Breast epithelium (tissue), 4 donors: ENCODE measurements around the gene SDR39U1. TPM values are rescaled to one million over a fixed set of nuclear protein-coding genes. Genes with fewer than 3 reads are reported as not detected.

Source experiments
- DNase-seq, 2 donors: peaks; one replicate each; pipeline ENCODE4 v3.0.0-alpha.2; 2019; ENCODE audit warnings: low spot score in 2 of 2
- H3K27ac ChIP-seq, 2 donors: fragments of 200-600 bp; sonication (generic) in 1 of 2; one replicate each; pipeline ENCODE4 v1.5.1; 2016 to 2019; ENCODE audit warnings: mild to moderate bottlenecking in 1 of 2
- H3K27me3 ChIP-seq, 2 donors: fragments of 200-600 bp; sonication (generic) in 1 of 2; one replicate each; pipeline versions ENCODE4 v1.5.1 to v1.6.0; 2017 to 2019; ENCODE audit warnings: control low read depth in 1 of 2, mild to moderate bottlenecking in 1 of 2
- H3K36me3 ChIP-seq: fragments of 200-600 bp; one replicate; pipeline ENCODE4 v1.5.1; 2019
- H3K4me1 ChIP-seq, 2 donors: fragments of 200-600 bp; sonication (generic); one replicate each; pipeline ENCODE4 v1.5.1; 2016 to 2019; ENCODE audit warnings: control low read depth in 1 of 2
- H3K4me3 ChIP-seq, 3 donors: fragments of 200-600 bp; sonication (generic); 1 replicate in 2 of 3; 2 replicates in 1 of 3; pipeline ENCODE4 v1.5.1; 2016 to 2019; ENCODE audit warnings: mild to moderate bottlenecking in 3 of 3, moderate library complexity in 2 of 3
- H3K9me3 ChIP-seq, 2 donors: fragments of 200-600 bp; sonication (generic) in 1 of 2; one replicate each; pipeline ENCODE4 v1.5.1; 2016 to 2019; ENCODE audit warnings: control low read depth in 1 of 2
- POLR2A ChIP-seq: fragments of 450-650 bp; IDR thresholded peaks from one replicate; pipeline ENCODE4 v1.6.1; 2016; ENCODE audit warnings: antibody characterized with exemption, mild to moderate bottlenecking, moderate library complexity
- POLR2AphosphoS5 ChIP-seq, 3 donors: sonication (generic); formaldehyde crosslinking; IDR thresholded peaks; one replicate each; pipeline ENCODE4 v1.6.1; 2017; ENCODE audit warnings: antibody characterized with exemption in 3 of 3
- intact Hi-C: fragments of 100-400 bp; cut with DNase I; formaldehyde crosslinking; loops from one replicate; pipeline ENCODE4 v1.15.1; 2023; ENCODE audit warnings: low total_unique reads
- total RNA-seq, 3 donors: library from RNA; depleted of rRNA; stranded (reverse); fragments of >200 nt; gene quantifications; one replicate each; pipeline ENCODE4 v1.1.0, GENCODE V29; 2016
- TF ChIP-seq, protein P1 (sequence below), 3 donors: fragments of 450-650 bp; IDR thresholded peaks; one replicate each; pipeline ENCODE4 v1.5.1; 2016 to 2017; ENCODE audit warnings: antibody characterized with exemption in 3 of 3, mild to moderate bottlenecking in 3 of 3, moderate library complexity in 3 of 3

Gene SDR39U1
- total RNA-seq, 3 donors from 2014 or later: 42.1 to 63.4 (median 53.4) TPM

DNA sequence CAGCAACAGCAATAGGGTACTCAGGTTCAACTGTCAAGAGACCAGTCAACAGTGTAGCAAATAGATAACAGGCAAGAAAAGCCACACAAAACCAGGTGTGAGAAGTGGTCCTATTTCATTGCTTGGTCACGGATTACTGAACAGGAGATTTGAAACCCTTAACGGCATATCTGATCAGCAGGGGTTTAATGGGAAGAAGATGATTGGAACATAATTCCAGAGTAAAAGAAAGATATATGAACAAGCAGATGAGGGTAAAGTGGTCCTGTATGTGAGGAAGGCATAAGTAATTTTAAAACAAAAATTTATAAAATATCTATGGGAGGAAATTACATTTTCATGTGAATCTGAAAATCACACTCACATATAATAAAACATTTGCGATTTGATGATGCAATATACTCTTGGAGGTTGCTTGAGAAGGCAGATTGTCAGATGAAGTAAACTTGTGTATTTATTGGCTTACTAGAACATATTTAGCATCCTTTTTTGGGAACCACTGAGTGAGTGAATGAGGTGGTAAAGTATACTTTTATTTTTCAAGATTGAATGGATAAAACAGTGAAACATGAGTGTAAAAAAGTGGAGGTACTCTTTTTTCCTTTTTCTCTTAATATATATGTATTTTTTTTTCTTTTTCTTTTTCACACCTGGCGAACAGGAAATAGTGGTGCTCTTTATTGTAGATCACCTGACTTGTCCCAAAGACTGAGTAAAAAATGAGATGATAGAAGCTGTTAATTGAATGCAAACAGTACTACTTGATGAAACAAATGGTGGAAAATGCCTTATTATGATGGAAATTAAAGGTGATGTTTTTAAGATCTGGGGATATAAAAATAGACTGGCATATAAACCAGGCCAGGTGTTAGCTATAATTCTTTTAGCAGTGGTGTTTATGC, 21.6 kb upstream of the SDR39U1 start:
- Histone ChIP-seq H3K27ac (no peak overlapping the region), H3K4me3 (no peak overlapping the region), H3K9me3 (no peaks in the 10 kb centered on the region), H3K36me3 (no peaks in the 10 kb centered on the region), H3K27me3 (no peaks in the 10 kb centered on the region), H3K4me1 (no peaks in the 10 kb centered on the region)
- DNase-seq: no peak
- TF ChIP-seq, protein P1, sequence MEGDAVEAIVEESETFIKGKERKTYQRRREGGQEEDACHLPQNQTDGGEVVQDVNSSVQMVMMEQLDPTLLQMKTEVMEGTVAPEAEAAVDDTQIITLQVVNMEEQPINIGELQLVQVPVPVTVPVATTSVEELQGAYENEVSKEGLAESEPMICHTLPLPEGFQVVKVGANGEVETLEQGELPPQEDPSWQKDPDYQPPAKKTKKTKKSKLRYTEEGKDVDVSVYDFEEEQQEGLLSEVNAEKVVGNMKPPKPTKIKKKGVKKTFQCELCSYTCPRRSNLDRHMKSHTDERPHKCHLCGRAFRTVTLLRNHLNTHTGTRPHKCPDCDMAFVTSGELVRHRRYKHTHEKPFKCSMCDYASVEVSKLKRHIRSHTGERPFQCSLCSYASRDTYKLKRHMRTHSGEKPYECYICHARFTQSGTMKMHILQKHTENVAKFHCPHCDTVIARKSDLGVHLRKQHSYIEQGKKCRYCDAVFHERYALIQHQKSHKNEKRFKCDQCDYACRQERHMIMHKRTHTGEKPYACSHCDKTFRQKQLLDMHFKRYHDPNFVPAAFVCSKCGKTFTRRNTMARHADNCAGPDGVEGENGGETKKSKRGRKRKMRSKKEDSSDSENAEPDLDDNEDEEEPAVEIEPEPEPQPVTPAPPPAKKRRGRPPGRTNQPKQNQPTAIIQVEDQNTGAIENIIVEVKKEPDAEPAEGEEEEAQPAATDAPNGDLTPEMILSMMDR (IDR thresholded peaks at IDR 0.05): no peak
- TF ChIP-seq POLR2A: no peak
- no peak for TF ChIP-seq POLR2AphosphoS5 (IDR thresholded peaks at IDR 0.05)
- intact Hi-C loops: no loop called here

DNA sequence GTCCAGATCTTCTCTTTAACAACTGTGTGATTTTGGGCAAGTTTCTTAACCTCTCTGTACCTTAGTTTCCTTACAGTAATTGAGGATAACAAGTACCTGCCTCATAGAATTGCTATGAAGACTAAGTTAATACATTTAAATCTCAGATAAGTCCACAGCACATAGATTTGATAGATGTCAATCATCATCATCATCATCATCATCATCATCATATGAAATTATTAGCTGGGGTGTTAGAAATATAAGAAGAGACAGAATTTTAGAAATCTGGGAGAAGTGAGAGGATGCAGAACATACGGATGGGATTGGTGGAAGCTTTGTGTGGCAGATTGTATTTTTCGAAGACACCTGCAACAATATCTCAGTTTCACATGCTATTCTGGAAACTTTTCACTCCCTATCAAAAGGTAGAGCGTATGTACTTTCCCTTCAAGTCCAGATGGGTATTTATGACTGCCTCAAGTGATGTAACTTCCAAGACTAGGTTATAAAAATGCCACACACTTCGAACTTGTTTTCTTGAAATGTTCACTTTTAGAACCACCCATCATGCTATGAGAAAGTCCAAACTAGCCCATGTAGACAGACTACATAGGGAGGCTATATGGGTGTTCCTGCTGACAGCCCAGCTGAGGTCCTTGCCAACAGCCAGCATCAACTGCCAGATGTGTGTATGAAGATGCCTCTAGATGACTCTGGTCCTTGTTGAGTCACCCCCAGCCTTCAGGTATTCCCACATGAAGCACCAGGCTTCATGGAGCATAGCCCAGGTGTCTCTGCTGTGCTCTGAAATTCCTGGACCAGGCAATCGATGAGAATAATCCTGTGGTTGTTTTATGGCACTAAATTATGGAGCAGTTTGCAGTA, 20.7 kb upstream of the SDR39U1 start:
- no peak for DNase-seq
- TF ChIP-seq POLR2A (no peak), POLR2AphosphoS5 (IDR thresholded peaks at IDR 0.05) (no peak)
- TF ChIP-seq, protein P1 (IDR thresholded peaks at IDR 0.05): no peak
- no peaks in the 10 kb centered on the region for H3K27me3 ChIP-seq
- intact Hi-C loops: no loop called here
- no peaks in the 10 kb centered on the region for H3K4me1 ChIP-seq
- H3K4me3 ChIP-seq: no peak overlapping the region
- no peak overlapping the region for H3K27ac ChIP-seq
- H3K36me3 ChIP-seq: no peaks in the 10 kb centered on the region
- no peaks in the 10 kb centered on the region for H3K9me3 ChIP-seq

DNA sequence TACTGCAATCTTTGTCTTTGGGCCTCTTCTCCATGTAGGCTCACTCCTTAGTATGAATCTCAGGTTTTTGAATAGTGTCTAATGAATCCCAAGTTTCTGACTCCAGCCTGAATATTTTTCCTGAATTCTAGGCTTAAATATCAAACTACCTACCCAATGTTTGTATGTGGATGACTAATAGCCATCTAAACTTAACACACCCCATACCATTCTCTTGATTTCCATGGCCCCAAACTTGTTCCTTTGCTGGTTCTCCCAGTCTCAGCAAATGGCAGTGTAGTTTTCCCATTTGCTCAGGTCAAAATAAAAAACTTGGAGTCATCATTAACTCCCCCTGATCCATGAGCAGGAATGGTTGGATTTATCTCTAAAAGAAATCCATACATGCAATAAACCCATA, 18.8 kb upstream of the SDR39U1 start:
- TF ChIP-seq, protein P1 (IDR thresholded peaks at IDR 0.05): no peak
- TF ChIP-seq POLR2AphosphoS5 (IDR thresholded peaks at IDR 0.05) (no peak), POLR2A (no peak)
- H3K27ac ChIP-seq: no peak overlapping the region
- intact Hi-C loops: no loop called here
- H3K9me3 ChIP-seq: no peaks in the 10 kb centered on the region
- no peaks in the 10 kb centered on the region for H3K36me3 ChIP-seq
- H3K4me1 ChIP-seq: no peaks in the 10 kb centered on the region
- DNase-seq: no peak
- H3K4me3 ChIP-seq: no peak overlapping the region
- H3K27me3 ChIP-seq: no peaks in the 10 kb centered on the region

DNA sequence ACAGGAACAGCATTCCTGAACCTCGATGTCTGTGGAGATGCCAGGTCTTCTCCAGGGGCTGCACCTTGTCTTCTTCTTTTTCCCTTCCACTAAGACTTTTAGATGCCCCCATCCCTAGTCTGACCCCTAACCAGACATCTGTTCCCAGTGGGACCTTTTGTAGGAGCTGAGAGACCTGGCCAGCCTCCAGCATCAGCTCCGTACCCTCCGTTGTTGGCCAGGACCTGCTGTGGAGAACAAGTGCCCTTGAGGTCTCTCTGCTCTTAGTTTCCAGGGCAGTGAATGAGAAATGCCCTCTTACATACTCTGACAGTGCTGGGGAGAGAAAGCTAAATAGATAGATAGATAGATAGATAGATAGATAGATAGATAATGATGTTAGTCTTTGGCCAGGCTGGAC, 16.8 kb upstream of the SDR39U1 start:
- Histone ChIP-seq H3K27me3 (no peaks in the 10 kb centered on the region), H3K4me1 (no peaks in the 10 kb centered on the region), H3K27ac (no peak overlapping the region), H3K4me3 (no peak overlapping the region), H3K9me3 (no peaks in the 10 kb centered on the region), H3K36me3 (no peaks in the 10 kb centered on the region)
- TF ChIP-seq POLR2A: no peak
- TF ChIP-seq, protein P1 (IDR thresholded peaks at IDR 0.05): no peak
- TF ChIP-seq POLR2AphosphoS5 (IDR thresholded peaks at IDR 0.05): no peak
- DNase-seq: no peak
- intact Hi-C loops: no loop called here

DNA sequence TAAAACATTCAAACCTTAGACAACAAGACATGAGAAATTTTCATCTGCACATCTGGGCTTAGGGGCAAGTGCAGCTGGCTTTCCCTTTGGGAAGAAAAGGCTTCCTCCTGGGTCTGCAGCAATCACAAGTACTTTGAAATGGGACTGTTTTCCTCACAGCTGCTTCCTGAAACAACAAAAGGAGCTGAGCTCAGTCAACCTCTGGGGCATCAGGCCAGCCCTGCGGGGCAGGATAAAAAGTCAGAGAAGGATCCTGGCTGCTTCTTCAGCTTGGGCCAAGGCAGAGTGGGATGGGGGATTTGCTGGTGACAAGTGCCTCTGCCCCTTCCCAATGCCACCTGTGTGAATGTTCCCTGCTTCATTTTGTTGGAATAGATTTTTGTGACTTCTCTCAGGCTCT, 16.2 kb upstream of the SDR39U1 start:
- Histone ChIP-seq H3K36me3 (no peaks in the 10 kb centered on the region), H3K4me1 (no peaks in the 10 kb centered on the region), H3K27me3 (no peaks in the 10 kb centered on the region), H3K4me3 (no peak overlapping the region), H3K9me3 (no peaks in the 10 kb centered on the region), H3K27ac (no peak overlapping the region)
- intact Hi-C loops: no loop called here
- no peak for DNase-seq
- TF ChIP-seq, protein P1 (IDR thresholded peaks at IDR 0.05): no peak
- TF ChIP-seq POLR2A (no peak), POLR2AphosphoS5 (IDR thresholded peaks at IDR 0.05) (no peak)
